Body of pancreas (tissue), 4 donors: ENCODE measurements around the gene FDPS. TPM values are rescaled to one million over a fixed set of nuclear protein-coding genes. Genes with fewer than 3 reads are reported as not detected.
A peak's percentile ranks its signal among the peaks of the same experiment; 100 is the strongest.

Experiments used
- ATAC-seq: fragments of 150-250 bp; one replicate; pipeline ENCODE4 v1.9.1; 2016
- DNase-seq, 4 donors: peaks; one replicate each; pipeline ENCODE4 v3.0.0-alpha.2; 2019
- H3K27ac ChIP-seq, 4 donors: fragments of 200-600 bp; sonication (generic); 1 replicate in 3 of 4; 2 replicates in 1 of 4; pipeline versions ENCODE4 v1.5.1 to v1.6.1; 2016 to 2019; ENCODE audit warnings: mild to moderate bottlenecking in 1 of 4, mixed read lengths in 1 of 4, moderate library complexity in 1 of 4
- H3K27me3 ChIP-seq, 2 donors: fragments of 200-600 bp; sonication (generic); one replicate each; pipeline ENCODE4 v1.6.0; 2016; ENCODE audit warnings: mild to moderate bottlenecking in 1 of 2
- H3K36me3 ChIP-seq, 2 donors: fragments of 200-600 bp; sonication (generic); replicated peaks in 1 of 2; 2 replicates each; pipeline ENCODE4 v1.5.1; 2016; ENCODE audit warnings: low read depth in 2 of 2; ENCODE audit not compliant: insufficient read depth in 1 of 2
- H3K4me1 ChIP-seq: fragments of 200-600 bp; sonication (generic); one replicate; pipeline ENCODE4 v1.6.0; 2016
- H3K4me3 ChIP-seq, 2 donors: fragments of 200-600 bp; sonication (generic); 1 replicate in 1 of 2; 2 replicates in 1 of 2; pipeline ENCODE4 v1.5.1; 2016 to 2019
- H3K9me3 ChIP-seq, 3 donors: fragments of 200-600 bp; sonication (generic); 1 replicate in 2 of 3; 2 replicates in 1 of 3; pipeline ENCODE4 v1.5.1; 2016
- POLR2A ChIP-seq, 3 donors: fragments of 450-650 bp; IDR thresholded peaks; one replicate each; pipeline ENCODE4 v1.6.1; 2016; ENCODE audit warnings: antibody characterized with exemption in 3 of 3, mild to moderate bottlenecking in 2 of 3
- WGBS, 2 donors: methylation state at CpG; one replicate each; pipeline ENCODE4 v1.1.5; 2017; 5-methylcytosine and 5-hydroxymethylcytosine counted together
- intact Hi-C: fragments of 100-400 bp; cut with DNase I; formaldehyde crosslinking; loops from one replicate; pipeline ENCODE4 v1.15.1; 2023
- total RNA-seq, 2 donors: library from RNA; depleted of rRNA; stranded (reverse); fragments of >200 nt; gene quantifications; one replicate each; pipeline ENCODE4 v1.1.0, GENCODE V29; 2016
- TF ChIP-seq, protein P1 (sequence below), 7 experiments: fragments of 450-650 bp in 4 of 7; fragments of 200-600 bp in 3 of 7; sonication (generic) in 3 of 7; IDR thresholded peaks; one replicate each; pipeline ENCODE4 v1.5.1; 2016 to 2019; ENCODE audit warnings: antibody characterized with exemption in 7 of 7

Gene FDPS
- total RNA-seq, 2 donors from 2014 or later, result 59.7 to 94.3 TPM

DNA sequence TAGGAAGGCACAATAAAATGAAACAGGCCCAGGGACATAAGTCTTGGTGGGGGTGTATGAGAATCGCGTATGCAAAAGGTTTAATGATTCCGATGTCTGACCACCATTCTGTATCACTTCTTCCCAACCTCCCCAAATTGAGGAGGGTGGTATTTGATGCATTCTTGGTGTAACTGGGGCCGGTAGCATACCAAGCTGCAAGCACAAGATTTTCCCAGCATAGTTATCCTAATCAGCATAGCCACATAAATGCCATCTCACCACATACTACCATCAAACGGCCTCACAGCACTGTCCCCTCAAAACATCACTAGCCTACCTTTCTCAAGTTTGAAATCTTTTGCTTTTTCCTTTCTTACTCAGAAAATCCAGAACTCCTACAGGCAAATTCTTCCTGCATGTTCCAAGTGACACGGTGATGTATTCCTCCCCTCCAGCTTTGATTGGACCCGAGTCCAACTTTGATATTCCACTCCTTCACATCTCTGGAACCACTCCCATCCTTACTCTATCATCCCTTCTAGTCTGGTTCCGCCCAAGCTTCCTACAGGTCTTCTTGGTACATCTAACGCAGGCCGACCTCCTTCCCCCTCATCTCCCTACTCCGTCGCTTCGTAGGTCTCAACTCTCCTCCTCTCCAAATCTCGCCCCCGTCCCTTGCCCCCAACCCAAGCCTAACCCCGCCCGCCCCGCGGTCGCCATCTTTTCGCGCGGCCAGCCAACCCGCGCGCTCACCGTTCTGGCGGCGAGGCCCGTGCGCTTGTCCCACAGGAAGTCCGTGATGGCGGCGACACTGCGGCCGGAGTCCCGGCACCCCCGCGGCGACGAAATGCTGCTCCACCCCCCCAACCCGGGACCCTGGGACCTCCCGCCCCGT is 36.0 kb upstream of the FDPS start:
- TF ChIP-seq, protein P1, sequence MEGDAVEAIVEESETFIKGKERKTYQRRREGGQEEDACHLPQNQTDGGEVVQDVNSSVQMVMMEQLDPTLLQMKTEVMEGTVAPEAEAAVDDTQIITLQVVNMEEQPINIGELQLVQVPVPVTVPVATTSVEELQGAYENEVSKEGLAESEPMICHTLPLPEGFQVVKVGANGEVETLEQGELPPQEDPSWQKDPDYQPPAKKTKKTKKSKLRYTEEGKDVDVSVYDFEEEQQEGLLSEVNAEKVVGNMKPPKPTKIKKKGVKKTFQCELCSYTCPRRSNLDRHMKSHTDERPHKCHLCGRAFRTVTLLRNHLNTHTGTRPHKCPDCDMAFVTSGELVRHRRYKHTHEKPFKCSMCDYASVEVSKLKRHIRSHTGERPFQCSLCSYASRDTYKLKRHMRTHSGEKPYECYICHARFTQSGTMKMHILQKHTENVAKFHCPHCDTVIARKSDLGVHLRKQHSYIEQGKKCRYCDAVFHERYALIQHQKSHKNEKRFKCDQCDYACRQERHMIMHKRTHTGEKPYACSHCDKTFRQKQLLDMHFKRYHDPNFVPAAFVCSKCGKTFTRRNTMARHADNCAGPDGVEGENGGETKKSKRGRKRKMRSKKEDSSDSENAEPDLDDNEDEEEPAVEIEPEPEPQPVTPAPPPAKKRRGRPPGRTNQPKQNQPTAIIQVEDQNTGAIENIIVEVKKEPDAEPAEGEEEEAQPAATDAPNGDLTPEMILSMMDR (IDR thresholded peaks at IDR 0.05), result no peak
- no peak for TF ChIP-seq POLR2A (IDR thresholded peaks at IDR 0.05)
- Histone ChIP-seq H3K4me1 (peaks cover 25% of the 10 kb centered on the region), H3K36me3 (peaks cover 13 to 26% of the 10 kb centered on the region in 2 donors), H3K27ac (peak overlapping the region; percentile 90 to 97 (median 94)), H3K9me3 (no peaks in the 10 kb centered on the region), H3K4me3 (peak overlapping the region; percentile 73 to 98), H3K27me3 (no peaks in the 10 kb centered on the region)
- no peak for DNase-seq
- intact Hi-C loops, result no loop called here
- WGBS, 2 donors, result 4 to 6% methylated on average over 27 to 33 of the region's 44 CpGs
- peak; percentile 22 for ATAC-seq

DNA sequence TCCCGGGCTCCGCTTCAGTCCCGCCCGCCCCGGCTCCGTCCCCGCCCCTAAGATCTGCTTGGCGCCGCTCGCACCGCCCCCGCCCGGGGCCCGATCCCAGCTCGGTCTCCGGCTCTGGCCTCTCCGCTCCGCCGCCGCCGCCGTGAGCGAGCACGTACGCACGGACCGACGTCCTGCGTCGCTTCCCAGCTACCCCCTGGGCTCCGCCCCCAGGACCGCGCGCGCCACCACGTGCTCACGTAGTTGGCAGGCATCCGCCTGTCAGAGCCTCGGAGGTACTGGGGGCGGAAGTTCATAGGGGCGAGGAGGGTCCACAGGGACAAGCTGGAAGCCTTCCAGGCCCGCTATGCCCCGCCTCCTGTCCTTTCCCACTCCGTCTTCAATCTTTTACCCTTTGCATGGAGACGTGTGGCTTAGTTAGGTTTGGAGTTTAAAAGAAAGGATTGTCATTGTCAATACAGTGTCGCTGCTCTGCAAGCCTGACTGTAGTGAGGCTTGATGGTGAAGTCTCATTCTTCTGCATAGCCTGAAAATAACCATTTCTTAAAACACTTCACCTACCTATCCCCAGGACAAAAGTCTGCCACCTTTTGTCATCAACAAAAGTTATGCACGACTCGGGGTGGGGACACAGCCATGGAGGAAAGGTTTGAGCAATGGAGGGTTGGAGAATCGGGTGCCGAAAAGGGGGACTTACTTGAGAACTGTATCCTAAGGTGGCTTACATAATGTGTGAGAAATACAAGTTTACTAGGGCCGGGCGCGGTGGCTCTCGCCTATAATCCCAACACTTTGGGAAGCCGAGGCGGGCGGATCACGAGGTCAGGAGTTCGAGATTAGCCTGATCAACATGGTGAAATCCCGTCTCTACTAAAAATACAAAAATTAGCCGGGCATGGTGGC is 35.1 kb upstream of the FDPS start, which contains the start of gene CLK2:
TSS of gene CLK2 (minus strand) at position 162 of the 903 bp plus-strand sequence. CDS start 2,527 bp downstream, outside the sequence.
- intact Hi-C loops, result no loop called here
- ATAC-seq (peak; percentile 86), DNase-seq (peak; percentile 95 to 96 (median 96))
- Histone ChIP-seq H3K27ac (peak within 1 kb of the TSS; percentile 90 to 97 (median 94)), H3K36me3 (peaks cover 8 to 17% of the 10 kb centered on the region in 2 donors), H3K4me3 (peak within 1 kb of the TSS; percentile 73 to 98), H3K4me1 (peaks cover 33% of the 10 kb centered on the region), H3K27me3 (no peaks in the 10 kb centered on the region), H3K9me3 (no peaks in the 10 kb centered on the region)
- 16 to 31% methylated on average over 23 to 36 of the region's 61 CpGs for WGBS, 2 donors
- TF ChIP-seq, protein P1 (IDR thresholded peaks at IDR 0.05), result peak in 1 of 7 experiments; percentile 12
- peak; percentile 52 to 83 (median 66) for TF ChIP-seq POLR2A (IDR thresholded peaks at IDR 0.05)

DNA sequence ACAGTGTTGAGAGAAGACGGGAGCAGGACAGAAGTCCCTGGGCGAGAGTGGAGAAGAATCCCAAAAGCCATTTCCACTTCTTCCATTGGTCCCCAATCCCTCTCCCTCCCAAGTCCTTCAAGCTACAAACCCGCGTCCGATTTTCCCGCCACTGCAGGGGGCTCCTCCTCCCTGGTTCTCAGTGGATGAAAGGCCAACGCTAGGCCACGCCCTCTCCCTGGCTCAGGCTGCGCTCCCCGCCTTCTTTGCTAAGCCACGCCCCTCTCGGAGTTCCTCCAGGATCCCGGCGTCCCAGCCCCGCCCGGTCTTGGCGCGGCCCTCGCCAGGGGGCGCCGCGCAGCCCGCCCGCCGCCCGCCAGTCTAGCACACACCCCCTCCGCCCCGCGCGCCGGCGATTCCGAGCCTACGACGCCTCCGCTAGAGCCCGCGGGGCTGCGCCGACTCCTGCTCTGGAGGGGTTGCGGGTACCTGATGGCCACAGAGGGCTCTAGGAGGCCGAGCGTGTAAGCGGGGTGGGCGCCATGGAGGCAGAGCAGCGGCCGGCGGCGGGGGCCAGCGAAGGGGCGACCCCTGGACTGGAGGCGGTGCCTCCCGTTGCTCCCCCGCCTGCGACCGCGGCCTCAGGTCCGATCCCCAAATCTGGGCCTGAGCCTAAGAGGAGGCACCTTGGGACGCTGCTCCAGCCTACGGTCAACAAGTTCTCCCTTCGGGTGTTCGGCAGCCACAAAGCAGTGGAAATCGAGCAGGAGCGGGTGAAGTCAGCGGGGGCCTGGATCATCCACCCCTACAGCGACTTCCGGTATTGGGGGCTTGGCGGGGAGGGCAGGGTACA is 31.4 kb upstream of the FDPS start, which contains the start of gene HCN3:
TSS of gene HCN3 (plus strand) at position 394 of the 832 bp plus-strand sequence. CDS start at position 522, 128 bp downstream.
- Histone ChIP-seq H3K27ac (peak within 1 kb of the TSS; percentile 8 to 66 (median 44)), H3K4me1 (peaks cover 17% of the 10 kb centered on the region), H3K36me3 (no peaks in the 10 kb centered on the region), H3K27me3 (no peaks in the 10 kb centered on the region), H3K4me3 (peak within 1 kb of the TSS; percentile 46 to 88), H3K9me3 (no peaks in the 10 kb centered on the region)
- intact Hi-C loops, result no loop called here
- ATAC-seq (peak; percentile 91), DNase-seq (peak; percentile 98 to 99 (median 99))
- WGBS, 2 donors, result 1 to 5% methylated on average over 6 to 68 of the region's 68 CpGs
- no peak for TF ChIP-seq POLR2A (IDR thresholded peaks at IDR 0.05)
- TF ChIP-seq, protein P1 (IDR thresholded peaks at IDR 0.05), result peak; percentile 33 to 88 (median 67)
